HepG2 (cell line): ENCODE measurements around the gene TM9SF4. TPM values are rescaled to one million over a fixed set of nuclear protein-coding genes. Genes with fewer than 3 reads are reported as not detected.

Experiments
- ATAC-seq: fragments of 200-7000 bp; cut with Tn5 transposase; 3 replicates; pipeline ENCODE4 v1.9.1; 2020; ENCODE audit warnings: mild to moderate bottlenecking, moderate library complexity
- BruUV-seq: library from RNA; stranded (reverse); fragments of 400-500 nt; replicated peaks from 2 replicates; lab custom pipeline; 2021; lab: Mats Ljungman, UMichigan
- CTCF ChIA-PET: fragments of 300-600 bp; formaldehyde crosslinking; extraction: SDS; loops from one replicate; lab custom pipeline; 2021; ENCODE audit warnings: low total read pairs, inconsistent platforms, low intra/inter-chr PET ratio; lab: Yijun Ruan, JAX
- POLR2A ChIA-PET: fragments of 350-600 bp; sonication (Branson Sonifier 250); formaldehyde crosslinking; loops from one replicate; lab custom pipeline; 2020; ENCODE audit warnings: antibody characterized with exemption, inconsistent platforms; lab: Yijun Ruan, JAX
- DNase-seq: peaks from one replicate; pipeline ENCODE4 v3.0.0-alpha.2; 2015; ENCODE audit warnings: low spot score
- FAIRE-seq: peaks from 3 replicates; lab custom pipeline; 2011; peaks lifted over from hg19 to GRCh38; lab: Jason Lieb, UNC
- H2AFZ ChIP-seq: one replicate; pipeline ENCODE4 v1.6.1; 2011; ENCODE audit warnings: low read length, inconsistent platforms
- H3K27ac ChIP-seq: fragments of 300-600 bp; 3 replicates; pipeline ENCODE4 v1.8.0; 2011; ENCODE audit warnings: mixed run types, mild to moderate bottlenecking, mixed read lengths, low read length, inconsistent platforms; ENCODE audit not compliant: insufficient read depth; ENCODE audit errors: extremely low read length
- H3K27me3 ChIP-seq, 2 experiments: fragments of 200-600 bp in 1 of 2; 2 replicates in 1 of 2; 3 replicates in 1 of 2; pipeline versions ENCODE4 v1.6.0 to v1.8.0; 2011; ENCODE audit warnings: low read length in 2 of 2, mild to moderate bottlenecking in 2 of 2, moderate library complexity in 2 of 2, inconsistent platforms in 1 of 2; ENCODE audit not compliant: insufficient read depth in 2 of 2, control insufficient read depth in 1 of 2
- H3K36me3 ChIP-seq, 2 experiments: fragments of 200-600 bp in 1 of 2; replicated peaks in 1 of 2; 2 replicates in 1 of 2; 3 replicates in 1 of 2; pipeline versions ENCODE4 v1.5.1 to v1.8.0; 2011; ENCODE audit warnings: low read length in 2 of 2, inconsistent platforms in 1 of 2; ENCODE audit not compliant: insufficient read depth in 2 of 2, control insufficient read depth in 1 of 2
- H3K4me1 ChIP-seq: 2 replicates; pipeline ENCODE4 v1.5.1; 2012; ENCODE audit warnings: low read length, inconsistent platforms; ENCODE audit not compliant: insufficient read depth
- H3K4me2 ChIP-seq: 2 replicates; pipeline ENCODE4 v1.6.0; 2011; ENCODE audit warnings: low read depth, low read length, inconsistent platforms
- H3K4me3 ChIP-seq, 3 experiments: fragments of 200-600 bp in 1 of 3; sonication (generic), shearing (Covaris generic) in 1 of 3; replicated peaks in 1 of 3; 2 replicates each; pipeline ENCODE4 v1.5.1; 2011 to 2016; ENCODE audit warnings: low read length in 3 of 3, inconsistent platforms in 2 of 3, low read depth in 2 of 3, mild to moderate bottlenecking in 2 of 3, control low read depth in 1 of 3, mixed read lengths in 1 of 3; ENCODE audit not compliant: insufficient read depth in 1 of 3
- H3K79me2 ChIP-seq: one replicate; pipeline ENCODE4 v1.6.1; 2011; ENCODE audit warnings: low read length, inconsistent platforms; ENCODE audit not compliant: insufficient read depth
- H3K9ac ChIP-seq: 2 replicates; pipeline ENCODE4 v1.6.0; 2011; ENCODE audit warnings: mild to moderate bottlenecking, low read depth, low read length, inconsistent platforms; ENCODE audit not compliant: insufficient read depth
- H3K9me3 ChIP-seq: 2 replicates; pipeline ENCODE4 v1.5.1; 2012; ENCODE audit warnings: mild to moderate bottlenecking, low read length
- H4K20me1 ChIP-seq: 2 replicates; pipeline ENCODE4 v1.6.0; 2011; ENCODE audit warnings: inconsistent platforms, mild to moderate bottlenecking, low read length, moderate library complexity; ENCODE audit not compliant: insufficient read depth
- CENPT ChIP-seq: sonication (generic); formaldehyde crosslinking; IDR thresholded peaks from 2 replicates; pipeline ENCODE4 v1.8.0; 2022; ENCODE audit warnings: low read depth, mild to moderate bottlenecking, moderate library complexity, missing genetic modification reagents
- EED ChIP-seq: sonication (generic); formaldehyde crosslinking; IDR thresholded peaks from 2 replicates; pipeline ENCODE4 v1.5.0; 2020; ENCODE audit warnings: mild to moderate bottlenecking, missing genetic modification reagents
- MAFG ChIP-seq: sonication (generic); formaldehyde crosslinking; IDR thresholded peaks from 2 replicates; pipeline ENCODE4 v1.5.1; 2020; ENCODE audit warnings: mild to moderate bottlenecking, missing genetic modification reagents
- MED13 ChIP-seq: sonication (generic); formaldehyde crosslinking; IDR thresholded peaks from 2 replicates; pipeline ENCODE4 v1.5.0; 2020; ENCODE audit warnings: missing genetic modification reagents
- MEIS1 ChIP-seq: sonication (generic); formaldehyde crosslinking; IDR thresholded peaks from 2 replicates; pipeline ENCODE4 v1.9.0; 2021; ENCODE audit warnings: mild to moderate bottlenecking, missing genetic modification reagents, moderate library complexity, borderline replicate concordance
- MIER2 ChIP-seq: IDR thresholded peaks from 2 replicates; pipeline ENCODE4 v1.6.1; 2016; ENCODE audit warnings: missing biosample characterization, missing genetic modification reagents
- SKI ChIP-seq: fragments of 450-650 bp; IDR thresholded peaks from one replicate; pipeline ENCODE4 v1.6.1; 2018; ENCODE audit warnings: mild to moderate bottlenecking; ENCODE audit not compliant: partially characterized antibody
- SP5 ChIP-seq: IDR thresholded peaks from 2 replicates; pipeline ENCODE4 v1.6.1; 2016; ENCODE audit warnings: low read depth, borderline replicate concordance
- SRSF9 ChIP-seq: fragments of 200-400 bp; formaldehyde crosslinking; IDR thresholded peaks from 2 replicates; pipeline ENCODE4 v1.6.1; 2018; ENCODE audit warnings: borderline replicate concordance, mild to moderate bottlenecking, low read depth, low read length; ENCODE audit not compliant: insufficient read depth, poor library complexity, severe bottlenecking
- TCF7 ChIP-seq: sonication (generic); IDR thresholded peaks from 2 replicates; pipeline ENCODE4 v1.6.1; 2016; ENCODE audit warnings: antibody characterized with exemption, low read depth
- ZBTB7B ChIP-seq: sonication (generic); formaldehyde crosslinking; IDR thresholded peaks from 2 replicates; pipeline ENCODE4 v1.4.0; 2020; ENCODE audit warnings: missing genetic modification reagents
- ZBTB8A ChIP-seq: sonication (generic); formaldehyde crosslinking; IDR thresholded peaks from 2 replicates; pipeline ENCODE4 v1.4.0; 2020; ENCODE audit warnings: mild to moderate bottlenecking, low read depth, missing genetic modification reagents, borderline replicate concordance
- ZFP90 ChIP-seq: sonication (generic); formaldehyde crosslinking; IDR thresholded peaks from 2 replicates; pipeline ENCODE4 v1.8.0; 2022; ENCODE audit warnings: missing genetic modification reagents, mild to moderate bottlenecking, inconsistent platforms, borderline replicate concordance
- ZNF101 ChIP-seq: sonication (generic); formaldehyde crosslinking; IDR thresholded peaks from 2 replicates; pipeline ENCODE4 v1.4.0; 2020; ENCODE audit warnings: mild to moderate bottlenecking, low read depth, missing genetic modification reagents, borderline replicate concordance
- ZNF543 ChIP-seq: sonication (generic); formaldehyde crosslinking; IDR thresholded peaks from 2 replicates; pipeline ENCODE4 v1.4.0; 2020; ENCODE audit warnings: mild to moderate bottlenecking, missing genetic modification reagents
- ZNF556 ChIP-seq: sonication (generic); formaldehyde crosslinking; IDR thresholded peaks from 2 replicates; pipeline ENCODE4 v1.4.0; 2020; ENCODE audit warnings: mild to moderate bottlenecking, missing genetic modification reagents, borderline replicate concordance
- ZNF558 ChIP-seq: sonication (generic); formaldehyde crosslinking; IDR thresholded peaks from 2 replicates; pipeline ENCODE4 v1.9.0; 2022; ENCODE audit warnings: mild to moderate bottlenecking, missing genetic modification reagents, borderline replicate concordance
- ZNF572 ChIP-seq: sonication (generic); formaldehyde crosslinking; IDR thresholded peaks from 2 replicates; pipeline ENCODE4 v1.5.1; 2020; ENCODE audit warnings: mild to moderate bottlenecking, missing genetic modification reagents
- ZNF788 ChIP-seq: sonication (generic); formaldehyde crosslinking; IDR thresholded peaks from 2 replicates; pipeline ENCODE4 v1.5.0; 2020; ENCODE audit warnings: mild to moderate bottlenecking, missing genetic modification reagents, borderline replicate concordance
- ZSCAN31 ChIP-seq: sonication (generic); formaldehyde crosslinking; IDR thresholded peaks from 2 replicates; pipeline ENCODE4 v1.5.0; 2020; ENCODE audit warnings: low read depth, mild to moderate bottlenecking, missing genetic modification reagents
- WGBS: methylation state at CpG from one replicate; pipeline ENCODE4 v1.1.6; 2017; ENCODE audit warnings: low lambda C conversion rate; 5-methylcytosine and 5-hydroxymethylcytosine counted together
- in situ Hi-C: cut with HindIII; loops from 2 replicates; pipeline ENCODE4 v1.10.0; 2017; ENCODE audit warnings: low pct_unique_long_range_greater_than_20kb; ENCODE audit not compliant: extremely low pct_ligation_motif_present
- intact Hi-C: fragments of 100-400 bp; cut with micrococcal nuclease; formaldehyde crosslinking; loops from one replicate; pipeline ENCODE4 v1.10.0; 2022; ENCODE audit not compliant: unreplicated experiment
- polyA plus RNA-seq, 8 experiments: library from polyadenylated mRNA; depleted of rRNA in 3 of 8; stranded (reverse) in 7 of 8; unstranded in 1 of 8; fragments of >200 nt; fragmentation: Illumina TruSeq in 4 of 8; extraction: Trizol in 4 of 8; gene quantifications; 2 replicates each; pipeline versions ENCODE4 v1.2.1 to v1.2.3, GENCODE V29; 2011 to 2016; ENCODE audit warnings: low read depth in 4 of 8, missing spikeins in 1 of 8, mixed read lengths in 1 of 8; ENCODE audit not compliant: insufficient read depth in 1 of 8
- total RNA-seq, 5 experiments: library from RNA; depleted of rRNA; stranded (reverse); fragments of >200 nt; fragmentation: Illumina TruSeq; extraction: Trizol; gene quantifications; 2 replicates each; pipeline ENCODE4 v1.2.3, GENCODE V29; 2016; ENCODE audit warnings: low read depth in 1 of 5
- TF ChIP-seq, protein P1 (sequence below): sonication (generic); formaldehyde crosslinking; IDR thresholded peaks from 2 replicates; pipeline ENCODE4 v1.5.0; 2020; ENCODE audit warnings: missing genetic modification reagents
- TF ChIP-seq, protein P2 (sequence below): sonication (generic); formaldehyde crosslinking; IDR thresholded peaks from 2 replicates; pipeline ENCODE4 v1.4.0; 2020; ENCODE audit warnings: mild to moderate bottlenecking, missing genetic modification reagents

TM9SF4 gene
- total and polyA plus RNA-seq, 2 of the 13 experiments (the other 11 are each of a cell fraction or from before 2014, with no cell fraction given): 53.5 to 171 TPM

DNA sequence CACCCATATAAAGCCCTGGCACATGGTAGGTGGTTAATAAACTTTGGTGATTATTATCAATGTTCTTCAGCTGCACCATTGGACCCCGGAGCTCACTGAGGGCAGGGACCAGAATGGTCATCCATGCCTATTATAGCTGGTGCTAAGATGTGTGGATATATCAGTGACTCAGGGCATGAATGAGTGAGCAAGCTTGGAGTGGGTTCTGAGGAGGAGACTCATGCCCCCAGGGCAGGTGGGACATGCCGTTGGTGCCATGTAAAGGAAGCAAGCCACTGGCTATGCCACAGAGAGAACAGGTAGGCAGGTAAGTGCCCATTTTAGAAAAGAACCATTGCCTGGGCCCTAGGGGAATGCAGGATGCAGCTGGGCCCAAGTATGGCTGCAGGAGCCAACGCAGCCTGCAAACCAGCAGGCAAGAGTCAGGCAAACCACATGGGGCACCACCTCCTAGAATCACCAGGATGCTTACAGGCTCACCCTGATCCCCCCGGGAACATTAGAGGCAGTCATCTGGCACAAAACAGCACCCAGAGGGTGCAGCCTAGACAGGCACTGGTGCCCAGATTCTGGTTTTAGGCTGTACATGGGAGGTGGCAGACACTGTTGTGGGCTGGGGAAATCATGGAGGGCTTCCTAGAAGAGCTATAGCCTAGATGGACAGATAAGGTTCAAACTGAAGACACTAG is 74.6 kb downstream of the TM9SF4 start:
- no peak overlapping the region for H3K27ac ChIP-seq
- intact Hi-C loops: no loop called here
- no peak for TF ChIP-seq ZBTB8A (CRISPR knock-in tag)
- 0 out of 2 replicates have a peak, but pooled peaks have one; percentile 26 for TF ChIP-seq ZSCAN31 (CRISPR knock-in tag)
- TF ChIP-seq ZNF101 (CRISPR knock-in tag): no peak
- TF ChIP-seq, protein P1, sequence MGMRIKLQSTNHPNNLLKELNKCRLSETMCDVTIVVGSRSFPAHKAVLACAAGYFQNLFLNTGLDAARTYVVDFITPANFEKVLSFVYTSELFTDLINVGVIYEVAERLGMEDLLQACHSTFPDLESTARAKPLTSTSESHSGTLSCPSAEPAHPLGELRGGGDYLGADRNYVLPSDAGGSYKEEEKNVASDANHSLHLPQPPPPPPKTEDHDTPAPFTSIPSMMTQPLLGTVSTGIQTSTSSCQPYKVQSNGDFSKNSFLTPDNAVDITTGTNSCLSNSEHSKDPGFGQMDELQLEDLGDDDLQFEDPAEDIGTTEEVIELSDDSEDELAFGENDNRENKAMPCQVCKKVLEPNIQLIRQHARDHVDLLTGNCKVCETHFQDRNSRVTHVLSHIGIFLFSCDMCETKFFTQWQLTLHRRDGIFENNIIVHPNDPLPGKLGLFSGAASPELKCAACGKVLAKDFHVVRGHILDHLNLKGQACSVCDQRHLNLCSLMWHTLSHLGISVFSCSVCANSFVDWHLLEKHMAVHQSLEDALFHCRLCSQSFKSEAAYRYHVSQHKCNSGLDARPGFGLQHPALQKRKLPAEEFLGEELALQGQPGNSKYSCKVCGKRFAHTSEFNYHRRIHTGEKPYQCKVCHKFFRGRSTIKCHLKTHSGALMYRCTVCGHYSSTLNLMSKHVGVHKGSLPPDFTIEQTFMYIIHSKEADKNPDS (CRISPR knock-in tag): 0 out of 2 replicates have a peak, but pooled peaks have one; percentile 29
- TF ChIP-seq EED (CRISPR knock-in tag): 0 out of 2 replicates have a peak, but pooled peaks have one; percentile 67
- TF ChIP-seq SRSF9: no peak
- TF ChIP-seq ZNF572 (CRISPR knock-in tag): 0 out of 2 replicates have a peak, but pooled peaks have one; percentile 38
- TF ChIP-seq ZNF543 (CRISPR knock-in tag): no peak
- TF ChIP-seq MED13: no peak
- TF ChIP-seq SP5 (CRISPR knock-in tag): no peak
- TF ChIP-seq CENPT (CRISPR knock-in tag): no peak
- TF ChIP-seq MEIS1 (CRISPR knock-in tag): no peak
- no peak for TF ChIP-seq ZNF558 (CRISPR knock-in tag)
- TF ChIP-seq MAFG (CRISPR knock-in tag): no peak
- no peak for TF ChIP-seq ZBTB7B (CRISPR knock-in tag)
- TF ChIP-seq MIER2 (CRISPR knock-in tag): no peak
- TF ChIP-seq, protein P2, sequence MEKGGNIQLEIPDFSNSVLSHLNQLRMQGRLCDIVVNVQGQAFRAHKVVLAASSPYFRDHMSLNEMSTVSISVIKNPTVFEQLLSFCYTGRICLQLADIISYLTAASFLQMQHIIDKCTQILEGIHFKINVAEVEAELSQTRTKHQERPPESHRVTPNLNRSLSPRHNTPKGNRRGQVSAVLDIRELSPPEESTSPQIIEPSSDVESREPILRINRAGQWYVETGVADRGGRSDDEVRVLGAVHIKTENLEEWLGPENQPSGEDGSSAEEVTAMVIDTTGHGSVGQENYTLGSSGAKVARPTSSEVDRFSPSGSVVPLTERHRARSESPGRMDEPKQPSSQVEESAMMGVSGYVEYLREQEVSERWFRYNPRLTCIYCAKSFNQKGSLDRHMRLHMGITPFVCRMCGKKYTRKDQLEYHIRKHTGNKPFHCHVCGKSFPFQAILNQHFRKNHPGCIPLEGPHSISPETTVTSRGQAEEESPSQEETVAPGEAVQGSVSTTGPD (CRISPR knock-in tag): no peak
- no peak for TF ChIP-seq SKI
- TF ChIP-seq ZNF556 (CRISPR knock-in tag): no peak
- no peak for TF ChIP-seq TCF7
- TF ChIP-seq ZFP90 (CRISPR knock-in tag): no peak
- TF ChIP-seq ZNF788 (CRISPR knock-in tag): 0 out of 2 replicates have a peak, but pooled peaks have one; percentile 21
- POLR2A ChIA-PET: interaction anchor here (0.9 kb wide), 1 partner anchor 60 kb away, joined by 4 read pairs; no protein-coding TSS in a partner anchor
- no peaks in the 10 kb centered on the region for H4K20me1 ChIP-seq
- ATAC-seq (no peak), DNase-seq (no peak), FAIRE-seq (no peak)
- H3K79me2 ChIP-seq: no peaks in the 10 kb centered on the region
- in situ Hi-C loops: no loop called here
- 85% methylated on average over 4 of the region's 4 CpGs for WGBS
- H3K27me3 ChIP-seq: no peaks in the 10 kb centered on the region
- H3K4me3 ChIP-seq: no peak overlapping the region
- CTCF ChIA-PET: no interaction called here
- no peak overlapping the region for H2AFZ ChIP-seq
- no TSS peak for BruUV-seq
- no peaks in the 10 kb centered on the region for H3K36me3 ChIP-seq
- no peak overlapping the region for H3K4me2 ChIP-seq
- peaks cover 25% of the 10 kb centered on the region for H3K4me1 ChIP-seq
- no peak overlapping the region for H3K9ac ChIP-seq
- no peaks in the 10 kb centered on the region for H3K9me3 ChIP-seq
